NCI-H524 treated with DMSO at 0.1 percent for 48 hours (cell line): ENCODE results near the gene OR2V1.
"Not testable (repeated sequence)": the region's sequence is repeated elsewhere in the genome, so short reads cannot be mapped to it uniquely, and the experiment has no call there.

Experiments used
- DNase-seq: peaks from one replicate; lab custom pipeline; 2025; lab: John Stamatoyannopoulos, UW

Gene OR2V1, protein sequence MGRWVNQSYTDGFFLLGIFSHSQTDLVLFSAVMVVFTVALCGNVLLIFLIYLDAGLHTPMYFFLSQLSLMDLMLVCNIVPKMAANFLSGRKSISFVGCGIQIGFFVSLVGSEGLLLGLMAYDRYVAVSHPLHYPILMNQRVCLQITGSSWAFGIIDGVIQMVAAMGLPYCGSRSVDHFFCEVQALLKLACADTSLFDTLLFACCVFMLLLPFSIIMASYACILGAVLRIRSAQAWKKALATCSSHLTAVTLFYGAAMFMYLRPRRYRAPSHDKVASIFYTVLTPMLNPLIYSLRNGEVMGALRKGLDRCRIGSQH

GRCh38 chr5:181130832-181131496, at the start of gene OR2V1:
Gene OR2V1 (minus strand): TSS chr5:181131169. CDS start chr5:181125304, 5,865 bp downstream.
- DNase-seq: no peak

GRCh38 chr5:181177559-181177958, 46.6 kb upstream of the OR2V1 start:
- not testable (repeated sequence) for DNase-seq

DNA sequence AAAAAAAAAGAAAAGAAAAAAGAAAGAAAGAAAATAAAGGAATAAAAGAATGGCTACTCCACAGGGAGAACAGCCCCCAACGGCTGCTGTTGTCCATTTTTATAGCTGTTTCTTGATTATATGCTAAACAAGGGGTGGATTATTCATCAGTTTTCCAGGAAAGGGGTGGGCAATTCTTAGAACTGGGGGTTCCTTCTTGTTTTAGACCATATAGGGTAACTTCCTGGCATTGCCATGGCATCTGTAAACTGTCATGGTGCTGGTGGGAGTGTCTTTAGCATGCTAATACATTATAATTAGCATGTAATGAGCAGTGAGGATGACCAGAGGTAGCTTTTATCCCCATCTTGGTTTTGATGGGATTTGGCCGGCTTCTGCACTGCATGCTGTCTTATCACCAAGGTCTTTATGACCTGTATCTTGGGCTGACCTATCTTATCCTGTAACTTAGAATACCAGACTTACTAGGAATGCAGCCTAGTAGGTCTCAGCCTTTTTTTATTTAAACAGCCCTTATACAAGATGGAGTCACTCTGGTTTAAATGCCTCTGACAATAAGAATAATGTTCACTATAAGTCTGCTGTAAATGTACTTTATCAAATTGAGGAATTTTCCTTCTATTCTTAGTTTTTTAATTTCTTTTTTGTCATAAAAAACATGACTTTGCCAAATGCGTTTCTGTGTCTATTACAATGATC, 45.4 kb upstream of the OR2V1 start:
- no peak for DNase-seq

GRCh38 chr5:181173420-181174342, 42.7 kb upstream of the OR2V1 start:
- DNase-seq: no peak

DNA sequence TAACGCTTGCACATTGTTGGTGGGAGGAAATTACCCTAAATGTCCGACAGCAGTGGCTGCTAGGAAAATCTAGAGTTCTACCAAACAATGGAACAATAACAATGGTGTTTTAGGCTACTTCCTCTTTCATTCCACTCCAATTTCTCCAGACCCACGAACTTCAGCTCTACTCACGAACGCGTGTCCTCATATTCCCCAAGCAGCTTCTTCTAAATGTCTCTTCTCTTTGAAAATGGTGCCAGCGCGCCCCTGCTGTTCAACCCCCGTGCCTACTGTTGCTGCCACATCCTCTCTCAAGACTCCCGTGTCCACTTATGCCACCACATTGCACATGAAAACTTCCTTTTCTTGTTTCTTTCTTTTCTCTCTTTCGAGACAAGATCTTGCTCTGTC, 42.1 kb upstream of the OR2V1 start:
- DNase-seq: no peak

DNA sequence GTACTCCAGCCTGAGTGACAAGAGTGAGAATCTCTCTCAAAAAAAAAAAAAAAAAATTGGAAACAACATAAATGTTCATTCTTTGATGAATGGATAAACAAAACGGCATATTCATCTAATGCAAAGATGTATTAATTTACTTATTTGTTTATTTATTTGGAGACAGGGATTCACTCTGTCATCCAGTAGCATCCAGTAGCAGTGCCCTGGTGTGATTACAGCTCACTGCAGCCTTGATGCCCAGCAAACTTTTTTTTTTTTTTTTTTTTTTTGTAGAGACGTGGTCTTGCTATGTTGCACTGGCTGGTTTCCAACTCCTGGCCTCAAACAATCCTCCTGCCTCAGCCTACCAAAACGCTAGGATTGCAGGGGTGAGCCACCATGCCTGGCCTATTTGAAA, 40.8 kb upstream of the OR2V1 start:
- DNase-seq: no peak

GRCh38 chr5:181170996-181171395, 40.0 kb upstream of the OR2V1 start:
- no peak for DNase-seq

- DNase-seq: no peak
These were observed 39.4 kb upstream of the OR2V1 start for GRCh38 chr5:181170237-181170825.

DNA sequence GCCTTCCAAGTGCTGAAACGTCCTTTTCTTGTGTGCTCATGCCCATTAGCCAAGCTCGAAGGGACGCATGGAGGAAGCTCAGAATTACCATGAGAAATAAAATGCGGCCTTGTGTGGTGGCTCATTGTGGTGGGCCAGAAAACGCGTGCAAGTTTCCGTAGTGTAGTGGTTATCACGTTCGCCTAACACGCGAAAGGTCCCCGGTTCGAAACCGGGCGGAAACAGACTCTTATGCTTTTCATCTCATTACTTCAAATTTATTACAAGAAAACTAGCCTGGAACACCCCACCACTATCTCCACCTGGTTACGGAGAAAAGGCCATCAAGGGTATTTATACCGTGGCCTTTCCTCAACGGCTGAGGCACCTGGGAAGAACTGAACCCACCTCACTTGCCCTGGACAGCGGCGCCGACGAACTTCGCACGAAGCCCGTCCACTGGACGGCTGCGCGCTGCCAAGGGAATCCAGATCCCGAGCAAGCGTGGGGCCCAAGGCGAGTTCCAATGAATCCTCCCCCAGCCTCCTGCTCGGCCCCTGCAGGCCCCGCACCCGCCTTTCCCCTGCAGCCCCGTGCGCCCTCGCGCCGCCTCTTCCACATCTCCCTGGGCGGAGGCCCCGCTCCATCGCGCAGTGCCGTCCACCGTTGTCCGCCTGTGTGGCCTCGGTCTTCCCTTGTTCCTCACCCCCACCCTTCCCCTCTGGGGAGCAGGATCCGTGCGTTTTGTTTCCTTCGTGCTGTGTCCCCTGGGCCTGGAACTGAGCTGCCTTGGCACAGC, 38.7 kb upstream of the OR2V1 start:
- DNase-seq: peak; percentile 48

DNA sequence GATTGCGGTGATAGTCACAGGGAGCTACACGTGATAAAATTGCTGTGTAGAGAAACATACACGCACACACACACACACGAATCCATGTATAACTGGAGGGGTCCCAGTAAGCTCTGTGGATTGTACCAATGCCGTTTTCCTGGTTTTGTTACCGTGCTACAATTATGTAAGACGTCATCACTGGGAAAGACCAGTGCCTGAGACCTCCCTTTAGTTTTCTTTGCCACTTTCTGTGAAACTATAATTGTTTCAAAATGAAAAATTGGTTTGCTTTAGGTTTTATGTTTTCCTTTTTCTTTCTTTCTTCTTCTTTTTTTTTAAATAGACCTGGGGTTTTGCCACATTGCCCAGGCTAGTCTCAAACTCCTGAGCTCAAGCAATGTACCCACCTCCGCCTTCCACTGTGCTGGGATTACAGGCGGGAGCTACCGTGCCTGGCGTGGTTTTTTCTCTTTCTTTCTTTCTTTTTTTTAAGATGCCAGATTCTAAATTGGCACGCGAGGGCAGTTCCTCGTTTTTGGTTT, 37.7 kb upstream of the OR2V1 start:
- no peak for DNase-seq

GRCh38 chr5:181167814-181168488, 37.0 kb upstream of the OR2V1 start:
- no peak for DNase-seq

DNA sequence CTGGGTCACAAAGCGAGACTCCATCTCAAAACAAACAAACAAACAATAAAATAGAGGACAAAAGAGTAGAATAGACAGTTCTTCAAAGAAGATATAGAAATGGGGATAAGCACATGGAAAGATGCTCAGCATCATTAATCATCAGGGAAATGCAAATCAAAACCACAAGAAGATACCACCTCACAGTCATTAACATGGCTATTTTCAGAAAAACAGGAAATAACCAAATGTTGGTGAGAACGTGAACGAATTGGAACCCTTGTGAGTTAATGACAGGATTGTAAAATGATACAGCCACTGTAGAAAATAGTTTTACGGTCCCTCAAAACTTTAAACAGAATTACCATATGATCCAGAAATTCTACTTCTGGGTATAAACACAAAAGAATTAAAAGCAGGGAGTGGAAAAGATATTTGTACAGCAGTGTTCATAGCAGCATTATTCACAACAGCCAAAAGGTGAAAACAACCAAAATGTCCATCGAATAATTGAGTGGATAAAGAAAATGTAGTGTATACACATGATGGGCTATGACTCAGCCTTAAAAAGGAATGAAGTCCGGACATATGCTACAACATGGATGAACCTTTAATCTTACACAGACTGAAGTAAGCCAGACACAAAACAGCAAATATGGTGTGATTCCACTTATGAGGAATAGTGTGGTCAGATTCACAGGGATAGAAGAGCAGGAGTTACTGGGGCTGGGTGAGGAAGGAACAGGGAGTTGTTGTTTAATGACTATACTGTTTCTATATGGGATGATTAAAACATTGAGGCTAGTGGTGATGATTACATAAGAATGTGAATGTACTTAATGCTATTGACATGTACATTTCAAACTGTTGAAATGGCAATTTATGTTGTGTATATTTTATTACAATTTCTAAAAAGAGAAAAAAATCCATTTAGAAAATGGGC, 36.1 kb upstream of the OR2V1 start:
- no peak for DNase-seq

DNA sequence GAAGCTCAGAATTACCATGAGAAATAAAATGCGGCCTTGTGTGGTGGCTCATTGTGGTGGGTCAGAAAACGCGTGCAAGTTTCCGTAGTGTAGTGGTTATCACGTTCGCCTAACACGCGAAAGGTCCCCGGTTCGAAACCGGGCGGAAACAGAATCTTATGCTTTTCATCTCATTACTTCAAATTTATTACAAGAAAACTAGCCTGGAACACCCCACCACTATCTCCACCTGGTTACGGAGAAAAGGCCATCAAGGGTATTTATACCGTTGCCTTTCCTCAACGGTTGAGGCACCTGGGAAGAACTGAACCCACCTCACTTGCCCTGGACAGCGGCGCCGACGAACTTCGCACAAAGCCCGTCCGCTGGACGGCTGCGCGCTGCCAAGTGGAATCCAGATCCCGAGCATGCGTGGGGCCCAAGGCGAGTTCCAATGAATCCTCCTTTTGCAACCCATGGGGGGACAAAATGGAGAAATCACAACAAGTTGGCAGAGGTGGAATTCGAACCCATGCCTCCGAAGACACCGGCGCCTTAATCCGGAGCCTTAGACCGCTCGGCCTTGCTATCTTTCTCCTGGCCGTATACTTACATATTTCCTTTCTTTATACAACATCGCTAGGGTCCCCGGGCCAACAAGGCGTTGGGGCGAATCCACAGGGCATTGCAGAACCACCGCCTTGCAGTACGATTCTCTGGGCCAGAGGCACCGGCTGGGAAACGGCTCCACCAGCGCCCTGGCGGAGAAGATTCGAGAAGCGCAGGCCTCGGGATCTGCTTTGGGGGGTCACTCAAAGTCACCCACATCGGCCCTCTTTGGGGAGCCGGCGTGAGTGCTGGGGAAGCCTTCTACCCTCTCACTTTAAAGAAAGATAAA, 33.3 kb upstream of the OR2V1 start:
- no peak for DNase-seq

- no peak for DNase-seq
These were observed 32.6 kb upstream of the OR2V1 start for GRCh38 chr5:181163487-181164075.

DNA sequence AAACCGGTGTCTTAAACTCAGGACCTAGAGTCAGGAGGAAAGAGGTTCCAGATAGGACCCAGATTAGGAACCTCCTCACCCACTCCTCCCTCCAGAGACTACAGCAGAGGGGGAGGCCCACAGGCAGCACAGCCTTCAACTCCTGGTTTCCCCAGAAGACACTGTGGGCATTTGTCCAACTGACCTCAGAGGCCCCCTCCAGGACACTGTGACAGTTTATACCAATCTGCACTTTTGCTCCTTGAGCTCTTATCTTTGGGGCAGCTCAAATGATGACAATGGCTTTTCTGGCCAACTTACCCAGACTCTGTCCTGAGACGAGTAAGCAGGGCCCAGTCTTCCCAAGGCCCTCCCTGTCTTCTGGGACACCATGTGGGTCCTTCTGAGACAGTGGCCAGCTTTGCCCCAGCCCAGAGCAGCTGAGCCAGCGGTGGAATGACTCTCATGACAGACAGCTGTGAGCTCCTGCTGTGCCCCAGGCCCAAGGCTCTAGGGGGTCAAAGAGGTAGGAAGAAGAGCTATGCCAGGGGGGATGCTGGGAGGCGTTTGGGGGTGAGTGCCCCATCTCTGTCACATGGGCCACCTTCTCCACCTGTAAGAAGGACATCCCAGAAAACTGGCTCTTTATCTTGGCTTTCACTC, 30.7 kb upstream of the OR2V1 start:
- no peak for DNase-seq

- not testable (repeated sequence) for DNase-seq
These were observed 30.0 kb upstream of the OR2V1 start for GRCh38 chr5:181160755-181161533.
